HepG2 (cell line): Measurements from ENCODE around the gene SHROOM2. TPM values are rescaled to one million over a fixed set of nuclear protein-coding genes. Genes with fewer than 3 reads are reported as not detected.

Source experiments
- ATAC-seq: fragments of 200-7000 bp; cut with Tn5 transposase; 3 replicates; pipeline ENCODE4 v1.9.1; 2020; ENCODE audit warnings: mild to moderate bottlenecking, moderate library complexity
- BruUV-seq: library from RNA; stranded (reverse); fragments of 400-500 nt; replicated peaks from 2 replicates; lab custom pipeline; 2021; lab: Mats Ljungman, UMichigan
- CTCF ChIA-PET: fragments of 300-600 bp; formaldehyde crosslinking; extraction: SDS; loops from one replicate; lab custom pipeline; 2021; ENCODE audit warnings: low total read pairs, inconsistent platforms, low intra/inter-chr PET ratio; lab: Yijun Ruan, JAX
- POLR2A ChIA-PET: fragments of 350-600 bp; sonication (Branson Sonifier 250); formaldehyde crosslinking; loops from one replicate; lab custom pipeline; 2020; ENCODE audit warnings: antibody characterized with exemption, inconsistent platforms; lab: Yijun Ruan, JAX
- DNase-seq: peaks from one replicate; pipeline ENCODE4 v3.0.0-alpha.2; 2015; ENCODE audit warnings: low spot score
- FAIRE-seq: peaks from 3 replicates; lab custom pipeline; 2011; peaks lifted over from hg19 to GRCh38; lab: Jason Lieb, UNC
- H2AFZ ChIP-seq: one replicate; pipeline ENCODE4 v1.6.1; 2011; ENCODE audit warnings: low read length, inconsistent platforms
- H3K27ac ChIP-seq: fragments of 300-600 bp; 3 replicates; pipeline ENCODE4 v1.8.0; 2011; ENCODE audit warnings: mixed run types, mild to moderate bottlenecking, mixed read lengths, low read length, inconsistent platforms; ENCODE audit not compliant: insufficient read depth; ENCODE audit errors: extremely low read length
- H3K27me3 ChIP-seq, 2 experiments: fragments of 200-600 bp in 1 of 2; 2 replicates in 1 of 2; 3 replicates in 1 of 2; pipeline versions ENCODE4 v1.6.0 to v1.8.0; 2011; ENCODE audit warnings: low read length in 2 of 2, mild to moderate bottlenecking in 2 of 2, moderate library complexity in 2 of 2, inconsistent platforms in 1 of 2; ENCODE audit not compliant: insufficient read depth in 2 of 2, control insufficient read depth in 1 of 2
- H3K36me3 ChIP-seq, 2 experiments: fragments of 200-600 bp in 1 of 2; replicated peaks in 1 of 2; 2 replicates in 1 of 2; 3 replicates in 1 of 2; pipeline versions ENCODE4 v1.5.1 to v1.8.0; 2011; ENCODE audit warnings: low read length in 2 of 2, inconsistent platforms in 1 of 2; ENCODE audit not compliant: insufficient read depth in 2 of 2, control insufficient read depth in 1 of 2
- H3K4me1 ChIP-seq: 2 replicates; pipeline ENCODE4 v1.5.1; 2012; ENCODE audit warnings: low read length, inconsistent platforms; ENCODE audit not compliant: insufficient read depth
- H3K4me2 ChIP-seq: 2 replicates; pipeline ENCODE4 v1.6.0; 2011; ENCODE audit warnings: low read depth, low read length, inconsistent platforms
- H3K4me3 ChIP-seq, 3 experiments: fragments of 200-600 bp in 1 of 3; sonication (generic), shearing (Covaris generic) in 1 of 3; replicated peaks in 1 of 3; 2 replicates each; pipeline ENCODE4 v1.5.1; 2011 to 2016; ENCODE audit warnings: low read length in 3 of 3, inconsistent platforms in 2 of 3, low read depth in 2 of 3, mild to moderate bottlenecking in 2 of 3, control low read depth in 1 of 3, mixed read lengths in 1 of 3; ENCODE audit not compliant: insufficient read depth in 1 of 3
- H3K79me2 ChIP-seq: one replicate; pipeline ENCODE4 v1.6.1; 2011; ENCODE audit warnings: low read length, inconsistent platforms; ENCODE audit not compliant: insufficient read depth
- H3K9ac ChIP-seq: 2 replicates; pipeline ENCODE4 v1.6.0; 2011; ENCODE audit warnings: mild to moderate bottlenecking, low read depth, low read length, inconsistent platforms; ENCODE audit not compliant: insufficient read depth
- H3K9me3 ChIP-seq: 2 replicates; pipeline ENCODE4 v1.5.1; 2012; ENCODE audit warnings: mild to moderate bottlenecking, low read length
- H4K20me1 ChIP-seq: 2 replicates; pipeline ENCODE4 v1.6.0; 2011; ENCODE audit warnings: inconsistent platforms, mild to moderate bottlenecking, low read length, moderate library complexity; ENCODE audit not compliant: insufficient read depth
- ARID3A ChIP-seq: IDR thresholded peaks from 2 replicates; pipeline ENCODE4 v1.6.1; 2012; ENCODE audit warnings: low read depth, low read length, improper control_type of control experiment
- DR1 ChIP-seq: sonication (generic); formaldehyde crosslinking; IDR thresholded peaks from 2 replicates; pipeline ENCODE4 v1.8.0; 2021; ENCODE audit warnings: mild to moderate bottlenecking, missing genetic modification reagents, inconsistent platforms
- FIP1L1 ChIP-seq: fragments of 200-400 bp; formaldehyde crosslinking; IDR thresholded peaks from 2 replicates; pipeline ENCODE4 v1.6.1; 2018; ENCODE audit warnings: low read depth, mild to moderate bottlenecking, low read length, moderate library complexity, borderline replicate concordance; ENCODE audit not compliant: insufficient read depth
- HIC2 ChIP-seq: sonication (generic); formaldehyde crosslinking; IDR thresholded peaks from 2 replicates; pipeline ENCODE4 v1.9.0; 2022; ENCODE audit warnings: low read depth, missing genetic modification reagents
- MED8 ChIP-seq: sonication (generic); formaldehyde crosslinking; IDR thresholded peaks from 2 replicates; pipeline ENCODE4 v1.8.1; 2023; ENCODE audit warnings: mild to moderate bottlenecking, missing genetic modification reagents; ENCODE audit not compliant: insufficient replicate concordance
- NFKBIZ ChIP-seq: IDR thresholded peaks from 2 replicates; pipeline ENCODE4 v1.6.1; 2018; ENCODE audit warnings: missing genetic modification reagents, missing compliant biosample characterization
- NR3C1 ChIP-seq: sonication (generic); formaldehyde crosslinking; IDR thresholded peaks from 2 replicates; pipeline ENCODE4 v1.4.0; 2020; ENCODE audit warnings: missing genetic modification reagents
- ZBTB40 ChIP-seq, 2 experiments: fragments of 450-650 bp in 1 of 2; sonication (generic) in 1 of 2; formaldehyde crosslinking in 1 of 2; IDR thresholded peaks; 2 replicates each; pipeline versions ENCODE4 v1.6.1 to v1.8.0; 2016 to 2022; ENCODE audit warnings: antibody characterized with exemption in 1 of 2, mild to moderate bottlenecking in 1 of 2, missing genetic modification reagents in 1 of 2
- ZFYVE20 ChIP-seq: sonication (generic); formaldehyde crosslinking; IDR thresholded peaks from 2 replicates; pipeline ENCODE4 v1.8.0; 2023; ENCODE audit warnings: low read depth, mild to moderate bottlenecking, moderate library complexity, missing genetic modification reagents, borderline replicate concordance
- ZNF253 ChIP-seq: sonication (generic); formaldehyde crosslinking; IDR thresholded peaks from 2 replicates; pipeline ENCODE4 v1.8.0; 2022; ENCODE audit warnings: mild to moderate bottlenecking, missing genetic modification reagents, borderline replicate concordance
- WGBS: methylation state at CpG from one replicate; pipeline ENCODE4 v1.1.6; 2017; ENCODE audit warnings: low lambda C conversion rate; 5-methylcytosine and 5-hydroxymethylcytosine counted together
- in situ Hi-C: cut with HindIII; loops from 2 replicates; pipeline ENCODE4 v1.10.0; 2017; ENCODE audit warnings: low pct_unique_long_range_greater_than_20kb; ENCODE audit not compliant: extremely low pct_ligation_motif_present
- intact Hi-C: fragments of 100-400 bp; cut with micrococcal nuclease; formaldehyde crosslinking; loops from one replicate; pipeline ENCODE4 v1.10.0; 2022; ENCODE audit not compliant: unreplicated experiment
- polyA plus RNA-seq, 8 experiments: library from polyadenylated mRNA; depleted of rRNA in 3 of 8; stranded (reverse) in 7 of 8; unstranded in 1 of 8; fragments of >200 nt; fragmentation: Illumina TruSeq in 4 of 8; extraction: Trizol in 4 of 8; gene quantifications; 2 replicates each; pipeline versions ENCODE4 v1.2.1 to v1.2.3, GENCODE V29; 2011 to 2016; ENCODE audit warnings: low read depth in 4 of 8, missing spikeins in 1 of 8, mixed read lengths in 1 of 8; ENCODE audit not compliant: insufficient read depth in 1 of 8
- total RNA-seq, 5 experiments: library from RNA; depleted of rRNA; stranded (reverse); fragments of >200 nt; fragmentation: Illumina TruSeq; extraction: Trizol; gene quantifications; 2 replicates each; pipeline ENCODE4 v1.2.3, GENCODE V29; 2016; ENCODE audit warnings: low read depth in 1 of 5

SHROOM2 gene
- total and polyA plus RNA-seq, 2 of the 13 experiments (the other 11 are each of a cell fraction or from before 2014, with no cell fraction given), result 0.92 to 1.4 TPM

- TF ChIP-seq ZFYVE20 (CRISPR knock-in tag) (no peak), ZNF253 (CRISPR knock-in tag) (no peak), NFKBIZ (no peak), NR3C1 (CRISPR knock-in tag) (no peak)
Observed at GRCh38 chrX:9902656-9903055, 116.4 kb downstream of the SHROOM2 start (continued).

GRCh38 chrX:9903146-9903545, 116.9 kb downstream of the SHROOM2 start:
- no TSS peak for BruUV-seq
- CTCF ChIA-PET, result no interaction called here
- intact Hi-C loops, result no loop called here
- ATAC-seq (no peak), DNase-seq (no peak), FAIRE-seq (no peak)
- Histone ChIP-seq H3K4me2 (no peak overlapping the region), H4K20me1 (no peaks in the 10 kb centered on the region), H3K4me3 (no peak overlapping the region), H3K4me1 (0 out of 2 replicates have a peak, but pooled peaks cover 12% of the 10 kb centered on the region), H3K27me3 (no peaks in the 10 kb centered on the region), H3K27ac (no peak overlapping the region), H3K79me2 (no peaks in the 10 kb centered on the region), H3K9me3 (no peaks in the 10 kb centered on the region), H2AFZ (no peak overlapping the region), H3K9ac (no peak overlapping the region), H3K36me3 (no peaks in the 10 kb centered on the region; a peak in 1 of 5 replicates)
- WGBS, result 95% methylated on average over 2 of the region's 5 CpGs
- in situ Hi-C loops, result no loop called here
- POLR2A ChIA-PET, result no interaction called here
- TF ChIP-seq ARID3A (no peak), MED8 (no peak), ZBTB40 (IDR thresholded peaks at IDR 0.05) (no peak), ZBTB40 (CRISPR knock-in tag; IDR thresholded peaks at IDR 0.05) (no peak), FIP1L1 (no peak), DR1 (CRISPR knock-in tag) (no peak), HIC2 (no peak)
